HepG2 (cell line): ENCODE data around the gene TMEM19. TPM values are rescaled to one million over a fixed set of nuclear protein-coding genes. Genes with fewer than 3 reads are reported as not detected.

Experiments
- ARHGAP35 ChIP-seq: sonication (generic); formaldehyde crosslinking; IDR thresholded peaks from 2 replicates; pipeline ENCODE4 v1.9.0; 2022; ENCODE audit warnings: mild to moderate bottlenecking, inconsistent platforms, moderate library complexity, missing genetic modification reagents, borderline replicate concordance
- BRF2 ChIP-seq: sonication (generic); formaldehyde crosslinking; IDR thresholded peaks from 2 replicates; pipeline ENCODE4 v1.8.1; 2022; ENCODE audit warnings: mild to moderate bottlenecking, missing genetic modification reagents
- CENPT ChIP-seq: sonication (generic); formaldehyde crosslinking; IDR thresholded peaks from 2 replicates; pipeline ENCODE4 v1.8.0; 2022; ENCODE audit warnings: low read depth, mild to moderate bottlenecking, moderate library complexity, missing genetic modification reagents
- CERS6 ChIP-seq: sonication (generic); formaldehyde crosslinking; IDR thresholded peaks from 2 replicates; pipeline ENCODE4 v1.5.0; 2020; ENCODE audit warnings: missing genetic modification reagents
- CHCHD3 ChIP-seq: sonication (generic); formaldehyde crosslinking; IDR thresholded peaks from 2 replicates; pipeline ENCODE4 v1.8.0; 2022; ENCODE audit warnings: mild to moderate bottlenecking, missing genetic modification reagents, moderate library complexity
- FUBP1 ChIP-seq: sonication (generic); formaldehyde crosslinking; IDR thresholded peaks from 2 replicates; pipeline ENCODE4 v1.5.1; 2020; ENCODE audit warnings: missing genetic modification reagents, mild to moderate bottlenecking, borderline replicate concordance
- GLMP ChIP-seq: sonication (generic); formaldehyde crosslinking; IDR thresholded peaks from 2 replicates; pipeline ENCODE4 v1.9.0; 2021; ENCODE audit warnings: missing genetic modification reagents, mild to moderate bottlenecking, borderline replicate concordance
- GPBP1L1 ChIP-seq: sonication (generic); formaldehyde crosslinking; IDR thresholded peaks from 2 replicates; pipeline ENCODE4 v1.5.0; 2020; ENCODE audit warnings: mild to moderate bottlenecking, missing genetic modification reagents
- HNRNPLL ChIP-seq: fragments of 200-400 bp; formaldehyde crosslinking; IDR thresholded peaks from 2 replicates; pipeline ENCODE4 v1.6.1; 2017; ENCODE audit warnings: mild to moderate bottlenecking, low read depth, low read length; ENCODE audit not compliant: poor library complexity, severe bottlenecking
- MYNN ChIP-seq: sonication (generic); formaldehyde crosslinking; IDR thresholded peaks from 2 replicates; pipeline ENCODE4 v1.4.0; 2020; ENCODE audit warnings: mild to moderate bottlenecking, low read depth, missing genetic modification reagents
- NCOA5 ChIP-seq: sonication (generic); formaldehyde crosslinking; IDR thresholded peaks from 2 replicates; pipeline ENCODE4 v1.4.0; 2020; ENCODE audit warnings: missing genetic modification reagents
- NFIB ChIP-seq: sonication (generic); formaldehyde crosslinking; IDR thresholded peaks from 2 replicates; pipeline ENCODE4 v1.9.0; 2021; ENCODE audit warnings: missing genetic modification reagents, mild to moderate bottlenecking, borderline replicate concordance
- PTBP1 ChIP-seq: fragments of 200-400 bp; formaldehyde crosslinking; IDR thresholded peaks from 2 replicates; pipeline ENCODE4 v1.6.1; 2018; ENCODE audit warnings: low read length, low read depth; ENCODE audit not compliant: poor library complexity, severe bottlenecking
- RARA ChIP-seq: IDR thresholded peaks from 2 replicates; pipeline ENCODE4 v1.6.1; 2016; ENCODE audit warnings: missing genetic modification reagents, missing compliant biosample characterization
- SALL1 ChIP-seq: sonication (generic); formaldehyde crosslinking; IDR thresholded peaks from 2 replicates; pipeline ENCODE4 v1.8.0; 2022; ENCODE audit warnings: mild to moderate bottlenecking, missing genetic modification reagents
- SIX1 ChIP-seq: sonication (generic); formaldehyde crosslinking; IDR thresholded peaks from 2 replicates; pipeline ENCODE4 v1.4.0; 2020; ENCODE audit warnings: missing genetic modification reagents, borderline replicate concordance
- ZNF460 ChIP-seq: sonication (generic); formaldehyde crosslinking; IDR thresholded peaks from 2 replicates; pipeline ENCODE4 v1.5.1; 2020; ENCODE audit warnings: missing genetic modification reagents, mild to moderate bottlenecking, borderline replicate concordance
- ZNF607 ChIP-seq: sonication (generic); formaldehyde crosslinking; IDR thresholded peaks from 2 replicates; pipeline ENCODE4 v1.5.1; 2020; ENCODE audit warnings: missing genetic modification reagents, mild to moderate bottlenecking, borderline replicate concordance
- ZNF776 ChIP-seq: sonication (generic); formaldehyde crosslinking; IDR thresholded peaks from 2 replicates; pipeline ENCODE4 v1.4.0; 2020; ENCODE audit warnings: mild to moderate bottlenecking, missing genetic modification reagents
- polyA plus RNA-seq, 8 experiments: library from polyadenylated mRNA; depleted of rRNA in 3 of 8; stranded (reverse) in 7 of 8; unstranded in 1 of 8; fragments of >200 nt; fragmentation: Illumina TruSeq in 4 of 8; extraction: Trizol in 4 of 8; gene quantifications; 2 replicates each; pipeline versions ENCODE4 v1.2.1 to v1.2.3, GENCODE V29; 2011 to 2016; ENCODE audit warnings: low read depth in 4 of 8, missing spikeins in 1 of 8, mixed read lengths in 1 of 8; ENCODE audit not compliant: insufficient read depth in 1 of 8
- total RNA-seq, 5 experiments: library from RNA; depleted of rRNA; stranded (reverse); fragments of >200 nt; fragmentation: Illumina TruSeq; extraction: Trizol; gene quantifications; 2 replicates each; pipeline ENCODE4 v1.2.3, GENCODE V29; 2016; ENCODE audit warnings: low read depth in 1 of 5

The TMEM19 gene
- total and polyA plus RNA-seq, 2 of the 13 experiments (the other 11 are each of a cell fraction or from before 2014, with no cell fraction given): 16.9 to 22.5 TPM

GRCh38 chr12:71663561-71664410 is 22.1 kb upstream of the TMEM19 start, which contains the start of the genes THAP2 and ZFC3H1 (continued):
- TF ChIP-seq PTBP1 (no peak), SIX1 (CRISPR knock-in tag) (0 out of 2 replicates have a peak, but pooled peaks have one; percentile 9), NFIB (CRISPR knock-in tag) (no peak), GPBP1L1 (no peak), FUBP1 (CRISPR knock-in tag) (no peak), NCOA5 (CRISPR knock-in tag) (no peak), ZNF460 (no peak), ZNF607 (CRISPR knock-in tag) (peak; percentile 62; the same call in 1 of the 2 replicates), RARA (CRISPR knock-in tag) (no peak), SALL1 (no peak; the same call in none of the 2 replicates), GLMP (CRISPR knock-in tag) (no peak), CHCHD3 (CRISPR knock-in tag) (no peak), MYNN (CRISPR knock-in tag) (no peak), CENPT (CRISPR knock-in tag) (no peak), HNRNPLL (peak; percentile 27), ARHGAP35 (CRISPR knock-in tag) (no peak), BRF2 (CRISPR knock-in tag) (no peak; the same call in 1 of the 2 replicates), ZNF776 (CRISPR knock-in tag) (no peak; the same call in 1 of the 2 replicates), CERS6 (CRISPR knock-in tag) (no peak)
